ENCODE data around the gene ZNF423. TPM values are rescaled to one million over a fixed set of nuclear protein-coding genes. Genes with fewer than 3 reads are reported as not detected.

Gene ZNF423
- total and polyA plus RNA-seq, 9 of the 15 experiments (the other 6 are each of a cell fraction or from before 2014, with no cell fraction given), result not detected

GRCh38 chr16:49562228-49562627 lies 293.7 kb downstream of the ZNF423 start:
- H3K4me1 ChIP-seq (replicated peaks in 1 of 2; ENCODE audit: control insufficient read depth in 2 of 2, insufficient read depth in 2 of 2, low read length in 2 of 2), result no peaks in the 10 kb centered on the region
- ATAC-seq (no peak), FAIRE-seq (no peak), DNase-seq (ENCODE audit: extremely low read depth in 1 of 4, low spot score in 3 of 4) (no peak)
- CTCF ChIA-PET (ENCODE audit: low intra/inter-chr PET ratio), result no interaction called here
- H3K4me3 ChIP-seq, result no peak overlapping the region
- no peak overlapping the region for H2AFZ ChIP-seq (ENCODE audit: low read depth, low read length)
- no peaks in the 10 kb centered on the region for H3K36me3 ChIP-seq (ENCODE audit: control insufficient read depth, insufficient read depth, low read length)
- no peak for TF ChIP-seq ZZZ3 (IDR thresholded peaks at IDR 0.05)
- TF ChIP-seq SAFB2 (IDR thresholded peaks at IDR 0.05; ENCODE audit: borderline replicate concordance, low read depth, low read length, severe bottlenecking), result no peak
- no peak for TF ChIP-seq MTA2 (IDR thresholded peaks at IDR 0.05; ENCODE audit: low read depth)
- TF ChIP-seq KLF16 (IDR thresholded peaks at IDR 0.05), result no peak
- no peak for TF ChIP-seq ZNF347 (CRISPR knock-in tag; IDR thresholded peaks at IDR 0.05; ENCODE audit: low read depth)
- TF ChIP-seq ESRRB (CRISPR knock-in tag; IDR thresholded peaks at IDR 0.05; ENCODE audit: borderline replicate concordance), result no peak
- no peak for TF ChIP-seq NFYB (IDR thresholded peaks at IDR 0.05; ENCODE audit: extremely low read depth, insufficient read length)
- no peak for TF ChIP-seq NFIC (IDR thresholded peaks at IDR 0.05)
- no peak for TF ChIP-seq HNRNPUL1 (IDR thresholded peaks at IDR 0.05; ENCODE audit: low read length)
- no peak for TF ChIP-seq RNF219 (CRISPR knock-in tag; IDR thresholded peaks at IDR 0.05)
- no peak for TF ChIP-seq GTF2B (IDR thresholded peaks at IDR 0.05; ENCODE audit: extremely low read depth, insufficient read length)
- TF ChIP-seq HOXB6 (CRISPR knock-in tag; IDR thresholded peaks at IDR 0.05; ENCODE audit: borderline replicate concordance), result no peak
- no peak overlapping the region for H3K27ac ChIP-seq (ENCODE audit: extremely low read depth, low read depth, low read length)
- H3K4me2 ChIP-seq (ENCODE audit: insufficient read depth, low read length), result no peak overlapping the region
- BruUV-seq (replicated peaks), result no TSS peak
- POLR2A ChIA-PET, result interaction anchor here (0.6 to 0.9 kb wide), 2 partner anchors 19 to 120 kb away, joined by 3 read pairs; no protein-coding TSS in a partner anchor
- H4K20me1 ChIP-seq (replicated peaks; ENCODE audit: control insufficient read depth, insufficient read depth, low read length), result 0 out of 2 replicates have a peak, but pooled peaks cover 5% of the 10 kb centered on the region
- no peaks in the 10 kb centered on the region for H3K9me1 ChIP-seq (ENCODE audit: control insufficient read depth, insufficient read depth, low read length)
- H3K9me3 ChIP-seq (replicated peaks; ENCODE audit: control insufficient read depth, insufficient read depth, low read depth, low read length), result no peaks in the 10 kb centered on the region
- peaks cover 6 to 25% of the 10 kb centered on the region in 2 experiments; a peak in 3 of 5 replicates for H3K27me3 ChIP-seq (ENCODE audit: control insufficient read depth in 2 of 2, insufficient read depth in 2 of 2, low read length in 2 of 2)
- no peak overlapping the region for H3K9ac ChIP-seq (ENCODE audit: insufficient read depth in 1 of 2, low read depth in 2 of 2, low read length in 2 of 2)
- intact Hi-C loops (cut with micrococcal nuclease), result no loop called here
- WGBS (ENCODE audit: insufficient coverage, low coverage, missing lambda C conversion rate), result 0% methylated on average over 3 of the region's 3 CpGs
- H3K79me2 ChIP-seq (ENCODE audit: control insufficient read depth, insufficient read depth, low read length), result no peaks in the 10 kb centered on the region
- in situ Hi-C loops (cut with MboI), result no loop called here
